GM21576 (cell line): ENCODE data around the gene BMP7.

Experiments
- ATAC-seq: cut with Tn5 transposase; IDR thresholded peaks from one replicate; pipeline ENCODE4 v1.9.1; 2021; ENCODE audit warnings: mild to moderate bottlenecking, moderate library complexity; ENCODE audit not compliant: unreplicated experiment

Gene BMP7

DNA sequence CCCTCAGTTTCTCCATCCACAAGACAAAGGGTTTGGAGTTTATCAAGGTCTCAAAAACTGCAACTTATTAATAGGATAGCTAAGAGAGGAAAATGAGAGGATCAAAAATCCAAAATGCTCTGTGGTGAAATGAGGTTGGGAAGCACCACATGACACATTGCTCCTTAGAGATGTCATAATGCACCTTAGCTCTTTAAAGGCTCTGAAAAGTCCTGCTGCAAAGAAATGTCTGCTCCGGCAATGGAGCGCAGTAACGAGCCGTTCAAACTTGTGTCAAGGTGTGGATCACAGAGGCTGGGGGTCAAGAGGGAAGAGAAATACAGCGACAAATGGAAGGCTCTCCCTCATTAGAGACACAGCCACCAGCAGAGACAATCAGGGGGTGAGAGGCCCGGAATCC is 53.1 kb downstream of the BMP7 start:
- ATAC-seq = no peak

DNA sequence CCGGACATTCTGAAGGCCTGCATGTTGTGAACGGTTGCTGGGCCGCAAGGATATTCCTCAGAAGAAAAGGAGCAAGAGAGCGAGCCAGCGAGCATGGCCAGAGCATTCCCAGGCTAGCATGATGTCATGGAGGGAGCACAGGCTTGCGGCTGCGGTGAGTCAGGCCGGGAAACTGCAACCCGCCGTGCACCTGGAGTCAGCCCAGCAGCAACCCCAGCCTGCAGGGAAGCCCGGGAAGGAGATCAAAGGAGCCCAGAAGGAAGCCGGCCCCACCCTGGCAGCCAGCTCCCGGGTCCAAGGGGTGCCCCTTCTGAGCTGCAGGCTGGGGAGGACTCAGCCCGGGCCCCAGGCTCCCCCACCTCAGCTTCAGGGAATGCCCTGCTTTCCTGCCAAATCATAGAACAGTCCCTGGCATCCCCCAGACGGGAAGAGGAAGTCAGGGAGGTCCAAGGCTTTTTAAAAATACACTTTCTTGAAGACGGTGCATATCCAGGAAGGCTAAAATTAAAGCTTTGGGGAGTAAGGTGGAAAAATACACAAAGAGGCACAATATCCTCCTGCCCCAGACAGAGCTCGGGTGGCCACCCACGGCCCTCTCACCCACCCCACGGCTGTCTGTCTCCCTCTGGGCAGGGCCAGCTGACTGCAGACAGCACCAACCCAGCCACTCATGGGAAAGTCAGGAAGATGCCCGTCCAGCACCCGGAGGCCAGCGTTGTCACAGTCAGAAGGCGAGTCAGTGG is 53.7 kb downstream of the BMP7 start:
- no peak for ATAC-seq

DNA sequence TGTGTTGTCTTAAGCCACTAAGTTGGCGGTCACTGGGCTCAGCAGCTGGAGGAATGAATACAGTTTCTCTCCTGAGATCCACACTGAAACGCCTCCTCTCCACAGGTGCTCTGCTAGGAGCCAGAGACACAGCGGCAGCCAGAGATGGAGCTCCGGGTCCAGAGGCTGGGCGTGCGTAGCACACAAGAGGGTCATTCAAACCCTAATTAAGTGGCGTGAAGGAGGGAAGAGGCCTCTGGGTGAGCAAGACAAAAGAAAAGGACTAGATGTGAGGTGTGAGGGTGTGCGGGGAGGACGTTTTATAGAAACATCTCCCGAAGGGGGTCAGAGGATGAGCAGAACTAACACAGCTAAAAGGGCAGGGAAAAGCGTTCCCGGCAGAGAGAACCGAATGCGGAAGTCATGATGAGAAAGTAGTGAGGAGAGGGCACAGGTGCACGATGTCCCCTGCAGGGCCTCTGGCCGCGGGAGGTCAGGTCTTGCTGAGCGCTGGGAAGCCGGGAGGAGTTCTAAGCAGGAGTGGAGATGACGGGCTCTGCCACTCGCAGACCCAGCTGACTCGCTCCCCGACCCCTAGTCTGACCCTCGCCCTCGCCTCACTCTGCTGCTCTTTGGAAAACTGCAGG is 54.4 kb downstream of the BMP7 start:
- ATAC-seq = no peak

DNA sequence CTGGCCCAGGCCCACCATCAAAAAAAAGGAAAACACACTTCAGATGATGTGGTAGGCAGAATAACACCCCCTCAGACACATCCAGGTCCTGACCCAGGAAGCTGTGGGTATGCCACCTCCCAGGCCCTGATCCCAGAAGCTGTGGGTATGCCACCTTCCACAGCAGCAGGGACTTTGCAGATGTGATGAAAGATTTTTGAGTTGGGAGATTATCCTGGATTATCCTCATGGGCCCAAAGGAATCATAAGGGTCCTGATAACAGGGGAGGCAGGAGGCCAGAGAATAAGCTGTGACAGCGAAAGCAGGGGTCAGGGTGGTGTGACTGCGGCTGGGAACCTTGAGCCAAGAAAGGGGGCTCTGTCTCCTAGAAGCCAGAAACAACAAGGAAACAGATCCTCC is 55.0 kb downstream of the BMP7 start:
- no peak for ATAC-seq

DNA sequence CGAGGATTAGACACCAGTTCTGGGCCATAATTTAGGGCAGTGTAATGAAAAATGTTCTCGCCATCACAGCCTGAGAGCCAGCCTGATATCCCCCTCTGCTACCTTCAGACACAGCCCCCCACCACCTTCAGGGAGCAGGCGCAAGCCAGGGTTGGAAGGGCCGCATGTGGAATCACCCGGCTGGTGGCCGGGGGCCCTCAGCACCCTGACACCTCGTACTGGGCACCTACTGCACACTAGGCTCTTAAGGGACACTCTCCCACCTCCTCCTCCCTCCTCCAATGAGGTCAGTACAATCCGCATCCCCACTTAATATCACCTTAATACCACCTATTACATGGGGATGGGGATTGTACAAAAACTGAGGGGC is 55.5 kb downstream of the BMP7 start:
- no peak for ATAC-seq

DNA sequence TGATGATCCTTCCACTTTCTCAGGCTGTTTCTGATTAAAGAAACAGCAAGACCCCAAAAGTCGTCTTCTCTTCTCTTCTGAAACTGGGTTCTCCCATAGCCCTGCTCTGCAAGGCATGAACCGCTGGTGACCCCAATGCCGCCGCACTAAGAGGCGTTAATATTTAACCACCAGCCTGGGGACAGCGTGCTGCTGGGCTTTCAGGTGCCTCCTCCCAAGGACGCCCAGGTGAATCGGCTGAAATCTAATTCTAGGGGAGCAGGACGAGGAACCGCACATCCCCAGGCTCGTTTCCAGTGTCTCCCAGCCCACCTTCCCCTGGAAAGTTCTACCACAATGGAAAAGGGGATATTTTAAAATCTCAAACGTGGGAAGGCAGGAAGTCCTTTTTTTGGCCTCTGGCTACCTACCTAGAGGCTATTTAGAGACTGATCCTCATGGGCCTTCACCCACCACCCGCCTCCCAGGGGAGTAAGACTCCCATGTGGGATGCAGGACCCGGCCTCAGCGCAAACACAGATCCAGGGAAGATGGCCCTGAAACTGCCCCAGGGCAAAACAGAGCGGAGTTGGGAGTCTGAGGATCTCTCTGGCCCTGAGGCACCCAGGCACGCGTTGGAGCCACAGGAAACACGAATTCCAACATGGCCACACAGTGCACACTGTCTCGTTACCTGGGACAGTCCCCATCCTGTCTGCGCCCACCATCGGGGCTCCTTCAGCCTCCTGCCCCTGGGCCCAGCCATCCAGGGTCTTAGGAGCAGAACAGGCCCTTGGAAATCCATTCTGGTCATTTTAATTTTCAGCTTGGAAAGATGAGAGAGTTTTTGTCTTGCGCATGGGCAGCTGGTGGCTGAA is 56.2 kb downstream of the BMP7 start:
- ATAC-seq = no peak

DNA sequence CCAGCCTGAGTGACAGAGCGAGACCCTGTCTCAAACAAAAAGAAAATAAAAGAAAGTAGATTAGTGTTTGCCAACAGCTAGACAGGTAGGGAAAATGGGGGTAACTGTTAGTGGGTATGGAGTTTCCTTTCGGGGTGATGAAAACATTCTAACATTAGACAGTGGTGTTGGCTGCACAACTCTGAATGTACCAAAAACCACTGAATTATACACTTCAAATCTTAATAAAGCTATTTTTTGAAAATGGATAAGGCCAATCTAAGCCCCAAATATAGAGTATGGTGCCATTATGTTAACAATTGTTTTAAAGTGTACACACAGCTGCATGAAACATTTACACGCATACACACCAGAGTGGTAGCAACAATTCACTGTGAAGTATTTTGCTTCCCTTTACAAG is 57.0 kb downstream of the BMP7 start:
- ATAC-seq = no peak

DNA sequence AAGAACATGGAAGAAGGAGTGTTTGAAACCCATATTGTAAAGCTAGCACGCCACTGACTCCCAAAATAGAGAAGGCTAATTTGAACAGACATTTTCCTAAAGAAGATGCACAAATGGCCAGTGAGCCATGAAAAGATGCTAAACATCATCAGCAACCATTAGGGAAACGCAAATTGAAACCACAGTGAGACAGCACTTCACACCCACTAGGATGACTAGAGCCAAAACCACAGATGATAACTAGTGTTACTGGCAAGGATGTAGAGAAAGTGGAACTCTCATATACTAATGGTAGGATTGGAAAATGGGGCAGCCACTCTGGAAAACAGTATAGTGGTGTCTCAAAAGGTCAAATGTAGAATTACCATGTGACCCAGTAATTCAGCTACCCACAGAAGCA is 58.2 kb downstream of the BMP7 start:
- no peak for ATAC-seq

DNA sequence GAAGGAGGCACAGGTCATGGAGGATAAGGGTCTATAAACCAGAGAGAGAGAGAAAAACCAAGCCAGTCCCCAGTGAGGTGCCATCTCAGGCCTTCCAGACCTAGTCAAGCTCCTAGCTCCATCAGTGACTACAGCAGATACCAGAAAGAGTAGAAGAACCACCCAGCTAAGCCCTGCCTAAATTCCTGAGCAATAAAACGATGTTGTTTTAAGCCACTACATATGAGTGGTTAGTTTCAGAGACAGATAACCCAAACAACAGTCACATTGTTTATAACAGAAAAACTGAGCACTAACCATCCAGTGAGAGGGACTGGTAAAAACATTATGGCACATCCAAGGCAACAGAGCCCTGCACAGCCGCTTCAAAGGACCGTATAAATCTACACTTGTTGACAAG is 59.2 kb downstream of the BMP7 start:
- ATAC-seq = no peak

DNA sequence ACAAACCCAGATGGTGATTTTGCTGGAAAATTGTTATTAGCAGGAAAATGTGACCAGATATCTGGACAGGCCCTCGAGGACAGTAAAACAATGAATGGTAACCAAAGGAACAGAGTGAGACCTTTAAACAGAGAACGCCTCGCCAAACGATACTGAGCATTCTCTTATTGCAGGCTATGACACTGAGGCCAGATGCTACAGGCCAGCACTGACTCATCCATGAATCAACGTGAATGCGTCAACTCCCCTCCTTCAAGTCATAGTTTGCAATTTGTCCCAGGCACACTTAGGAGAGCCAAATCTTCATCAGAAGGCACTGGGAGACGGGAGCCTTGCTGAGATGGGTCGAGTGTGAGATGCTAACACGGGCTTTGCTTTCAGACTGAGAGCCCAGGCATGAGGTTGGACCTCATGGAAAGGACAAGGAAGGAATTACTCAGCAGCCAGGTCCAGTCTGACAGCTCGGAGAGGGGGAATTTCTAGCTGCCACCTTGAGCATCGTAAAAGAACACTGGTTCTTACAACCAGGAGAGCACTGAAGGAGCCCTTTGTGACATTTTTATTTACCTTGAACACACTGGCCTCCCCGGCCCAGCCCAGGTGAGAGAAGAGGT is 60.7 kb downstream of the BMP7 start:
- no peak for ATAC-seq

DNA sequence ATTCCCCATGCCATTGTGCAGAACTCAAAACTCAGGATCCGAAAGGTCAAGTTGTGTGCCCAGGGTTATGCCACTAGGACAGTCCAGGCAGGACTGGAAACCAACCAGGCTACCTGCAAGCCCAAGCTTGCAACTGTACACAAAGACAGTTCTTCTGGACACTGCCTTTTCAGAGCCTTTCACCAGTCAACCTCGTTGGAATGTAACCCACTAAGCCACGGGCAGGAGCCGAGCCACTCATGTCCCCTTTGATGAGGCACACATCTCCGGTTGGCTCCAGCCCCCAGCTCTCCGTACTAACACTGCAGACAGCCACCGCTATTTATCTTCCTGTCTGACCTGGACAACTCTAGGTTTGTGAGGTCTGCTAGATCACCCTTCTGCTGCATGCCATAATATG is 62.5 kb downstream of the BMP7 start:
- ATAC-seq = no peak

DNA sequence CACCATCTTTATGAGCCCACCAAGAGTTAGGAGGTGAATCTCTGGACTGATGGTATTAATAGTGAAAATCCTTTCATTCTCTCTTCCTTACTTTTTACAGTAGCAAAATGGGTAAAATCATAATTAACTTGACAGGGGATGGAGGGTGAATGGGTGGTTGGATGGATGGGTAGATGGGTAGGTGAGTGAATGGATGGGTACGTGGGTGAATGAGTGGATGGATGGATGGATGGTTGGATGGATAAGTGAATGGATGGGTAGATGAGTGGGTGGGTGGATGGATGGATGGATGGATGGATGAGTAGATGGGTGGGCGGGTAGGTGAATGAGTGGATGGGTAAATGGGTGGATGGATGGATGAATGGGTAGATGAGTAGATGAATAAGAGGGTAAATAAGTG is 63.2 kb downstream of the BMP7 start:
- no peak for ATAC-seq

DNA sequence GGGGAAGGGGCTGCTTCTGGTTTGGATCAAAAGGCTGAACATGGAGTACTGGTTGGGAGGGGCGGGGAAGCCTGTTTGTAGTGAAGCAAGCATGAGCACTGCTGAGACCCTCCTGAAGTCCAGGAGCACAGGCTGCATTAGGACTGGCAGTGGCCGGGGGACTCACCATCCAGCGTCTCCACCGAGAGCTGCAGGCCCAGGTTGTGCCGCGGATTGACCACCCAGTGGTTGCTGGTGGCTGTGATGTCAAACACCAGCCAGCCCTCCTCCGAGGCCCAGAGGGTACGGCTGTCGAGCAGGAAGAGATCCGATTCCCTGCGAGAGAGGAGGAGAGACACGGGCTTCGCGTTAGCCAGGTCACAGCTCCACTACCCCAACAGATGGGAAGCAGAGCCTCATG is 64.1 kb downstream of the BMP7 start:
- no peak for ATAC-seq

DNA sequence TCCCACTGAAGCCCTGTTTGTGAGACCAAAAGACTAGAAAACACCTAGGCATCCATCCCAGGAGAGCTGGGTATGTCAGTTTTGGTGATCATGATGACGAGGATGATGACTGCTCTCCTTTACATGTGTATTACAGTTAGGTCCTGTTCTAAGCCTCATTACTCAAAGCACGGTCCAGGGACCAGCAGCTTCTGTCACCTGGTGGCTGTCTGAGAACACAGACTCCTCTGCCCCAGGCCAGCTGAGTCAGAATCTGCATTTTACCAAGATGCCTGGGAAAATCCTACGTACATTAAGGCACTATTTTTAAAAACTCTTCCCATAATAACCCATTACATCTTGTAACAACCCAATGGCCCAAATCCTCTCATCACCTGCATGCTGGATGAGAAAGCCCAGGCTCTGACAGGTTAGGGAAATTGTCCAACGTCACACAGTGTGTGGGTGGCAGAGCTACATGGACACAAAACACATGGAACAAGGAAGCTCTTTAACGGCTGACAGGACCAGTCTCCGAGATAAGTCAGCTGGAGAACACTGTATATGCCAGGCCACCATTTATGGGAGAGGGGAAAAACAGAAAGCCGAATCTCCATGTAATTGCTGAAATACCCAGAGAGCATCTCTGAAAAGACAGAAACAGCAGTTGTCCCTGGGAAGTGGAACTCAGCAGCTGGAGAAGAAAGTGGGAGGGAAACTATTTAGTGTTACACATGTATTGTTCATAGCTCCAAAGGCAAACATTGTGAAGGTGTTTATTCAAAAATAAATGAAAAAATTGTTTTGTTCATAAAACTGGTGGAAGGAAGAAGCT is 65.4 kb downstream of the BMP7 start:
- no peak for ATAC-seq

DNA sequence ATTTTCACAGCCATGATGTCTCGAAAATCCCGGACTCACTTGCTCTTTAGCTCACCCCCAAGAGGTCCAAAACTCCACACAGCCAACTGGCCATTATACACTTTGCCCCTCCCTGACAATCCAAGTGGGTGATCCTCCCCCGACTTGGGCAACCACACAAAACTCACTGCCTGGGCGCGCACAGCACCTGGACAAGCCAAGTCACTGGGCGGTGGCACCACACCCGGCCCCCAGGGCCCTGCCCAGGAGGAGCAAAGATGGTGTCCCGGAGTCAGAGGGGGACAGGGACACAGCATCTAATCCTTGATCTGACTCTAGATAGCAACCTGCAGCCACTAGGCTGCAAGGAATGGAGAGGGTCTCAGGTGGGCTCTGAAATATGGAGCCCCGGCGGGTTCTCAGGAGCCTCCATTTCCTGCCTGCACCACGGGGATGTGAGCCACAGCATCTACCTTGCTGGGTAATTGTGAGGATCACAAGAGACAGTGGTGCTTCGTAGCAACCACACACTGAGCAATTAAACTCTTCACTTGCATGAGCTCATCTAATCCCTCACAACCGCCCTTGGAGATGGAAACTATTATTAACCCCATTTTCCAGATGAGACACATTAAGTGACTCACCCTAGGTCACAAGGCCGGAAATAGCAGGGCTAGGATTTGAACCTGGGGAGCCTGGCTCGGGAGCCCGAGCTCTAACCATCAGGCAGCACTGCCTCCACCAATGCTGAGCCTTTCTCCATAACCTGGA is 66.6 kb downstream of the BMP7 start:
- ATAC-seq = no peak

DNA sequence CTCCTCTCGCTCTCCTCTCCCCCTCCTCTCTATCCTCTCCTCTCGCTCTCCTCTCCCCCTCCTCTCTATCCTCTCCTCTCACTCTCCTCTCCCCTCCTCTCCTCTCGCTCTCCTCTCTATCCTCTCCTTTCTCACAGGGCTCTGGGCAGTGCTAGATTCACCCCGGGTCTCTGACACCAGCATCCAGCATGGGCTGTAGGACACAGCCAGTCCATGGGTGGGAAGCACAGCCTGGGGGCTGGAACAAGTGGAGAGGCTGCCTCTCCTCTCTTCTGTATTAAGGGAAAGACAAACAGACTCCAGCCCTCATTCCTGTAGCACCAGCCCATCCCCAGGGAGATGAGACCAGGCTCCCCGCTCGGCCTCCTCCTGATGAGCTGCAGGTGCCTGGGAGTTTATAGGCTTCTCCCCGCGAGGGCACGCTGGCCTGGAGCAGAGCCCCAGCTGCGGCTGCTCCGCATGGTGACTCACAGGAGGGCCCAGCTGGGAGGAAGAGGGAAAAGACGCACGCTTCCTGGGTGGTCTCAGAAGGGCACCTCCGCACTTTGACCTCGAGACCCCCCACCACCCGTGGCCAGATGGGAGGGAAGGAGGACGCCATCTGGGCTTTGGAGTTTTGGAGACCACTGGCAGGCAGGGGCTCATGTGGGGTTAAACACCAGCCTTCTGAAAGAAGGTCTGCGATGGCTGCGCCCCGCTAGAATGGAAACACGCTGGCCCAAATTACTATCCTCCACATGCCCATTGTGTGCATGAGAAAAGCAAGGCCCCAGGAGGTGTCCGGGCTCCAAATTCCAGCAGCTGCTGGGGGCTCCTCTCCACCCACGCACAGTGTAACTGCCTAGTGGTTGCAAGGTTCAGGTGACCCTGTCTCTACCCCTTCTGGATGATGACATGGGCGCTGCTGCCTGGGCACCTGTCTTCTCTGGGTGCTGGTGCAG is 68.0 kb downstream of the BMP7 start:
- no peak for ATAC-seq

DNA sequence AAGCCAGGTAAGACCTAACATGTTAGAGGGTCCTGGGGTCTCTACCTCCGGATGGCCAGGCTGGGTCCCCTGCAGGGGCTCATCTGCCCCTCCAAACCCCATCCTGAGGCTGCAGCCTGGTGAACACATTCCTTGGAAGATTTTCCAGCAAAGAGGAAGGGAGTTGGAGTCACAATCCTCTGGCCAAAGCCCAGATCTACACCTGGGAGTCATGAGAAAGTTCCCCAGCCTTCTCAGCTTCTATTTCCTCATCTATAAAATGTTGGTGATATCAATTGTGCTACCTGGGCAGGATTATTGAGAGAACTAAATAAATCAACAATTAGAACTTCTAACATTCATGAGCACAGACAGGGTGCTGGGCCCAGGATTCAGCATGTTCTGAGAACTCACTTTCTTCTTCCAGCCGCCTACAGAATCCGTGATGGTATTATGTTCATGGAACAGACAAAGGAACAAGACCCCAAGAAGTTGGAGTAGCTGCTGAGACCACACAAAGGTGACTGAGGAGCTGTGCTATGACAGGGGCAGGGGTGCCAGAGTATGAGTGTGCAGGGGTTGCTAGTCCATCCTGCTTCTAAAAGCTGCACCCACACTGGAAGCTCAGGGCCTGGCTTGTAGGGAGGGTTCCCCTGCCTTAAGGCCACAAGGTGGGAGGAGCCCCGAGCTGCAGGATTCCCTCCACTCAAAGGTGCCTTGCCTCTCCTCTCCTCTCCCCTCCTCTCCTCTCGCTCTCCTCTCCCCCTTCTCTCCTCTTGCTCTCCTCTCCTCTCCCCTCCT is 68.9 kb downstream of the BMP7 start:
- no peak for ATAC-seq

DNA sequence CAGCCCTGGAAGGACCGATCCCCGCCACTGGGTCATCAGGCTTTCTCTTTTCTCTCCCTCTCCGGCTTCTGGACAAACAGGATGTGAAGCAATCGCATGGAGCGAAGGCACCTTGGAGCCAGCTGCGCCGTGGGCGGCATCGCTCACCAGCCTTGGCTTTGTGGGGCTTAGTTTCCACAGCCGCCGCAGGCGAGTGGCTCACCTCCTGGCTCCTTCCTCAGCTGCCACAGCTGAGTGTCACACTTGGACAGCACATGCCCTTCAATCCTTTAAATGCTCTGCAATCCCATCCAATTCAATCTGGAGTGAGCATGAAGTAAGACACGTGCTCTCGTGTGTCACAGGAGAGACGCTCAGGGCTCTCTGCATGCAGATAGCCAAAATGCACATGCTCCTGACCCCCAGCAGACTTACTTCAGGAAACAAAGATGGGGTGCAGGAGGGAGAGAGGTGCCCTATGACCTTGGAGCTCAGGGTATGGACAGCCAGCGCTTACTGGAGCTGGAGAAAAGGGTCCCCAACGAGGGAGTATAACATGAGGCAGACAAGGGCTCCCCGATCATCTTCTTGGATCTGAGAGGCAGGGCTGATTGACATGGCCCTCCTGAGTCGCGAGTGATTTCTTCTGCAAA is 70.9 kb downstream of the BMP7 start:
- ATAC-seq = no peak
